HepG2 (cell line): ENCODE results near the gene EMP2. TPM values are rescaled to one million over a fixed set of nuclear protein-coding genes. Genes with fewer than 3 reads are reported as not detected.
"Not testable (repeated sequence)": the region's sequence is repeated elsewhere in the genome, so short reads cannot be mapped to it uniquely, and the experiment has no call there.

Experiments used
- ATAC-seq: fragments of 200-7000 bp; cut with Tn5 transposase; 3 replicates; pipeline ENCODE4 v1.9.1; 2020; ENCODE audit warnings: mild to moderate bottlenecking, moderate library complexity
- BruUV-seq: library from RNA; stranded (reverse); fragments of 400-500 nt; replicated peaks from 2 replicates; lab custom pipeline; 2021; lab: Mats Ljungman, UMichigan
- CTCF ChIA-PET: fragments of 300-600 bp; formaldehyde crosslinking; extraction: SDS; loops from one replicate; lab custom pipeline; 2021; ENCODE audit warnings: low total read pairs, inconsistent platforms, low intra/inter-chr PET ratio; lab: Yijun Ruan, JAX
- POLR2A ChIA-PET: fragments of 350-600 bp; sonication (Branson Sonifier 250); formaldehyde crosslinking; loops from one replicate; lab custom pipeline; 2020; ENCODE audit warnings: antibody characterized with exemption, inconsistent platforms; lab: Yijun Ruan, JAX
- DNase-seq: peaks from one replicate; pipeline ENCODE4 v3.0.0-alpha.2; 2015; ENCODE audit warnings: low spot score
- FAIRE-seq: peaks from 3 replicates; lab custom pipeline; 2011; peaks lifted over from hg19 to GRCh38; lab: Jason Lieb, UNC
- H2AFZ ChIP-seq: one replicate; pipeline ENCODE4 v1.6.1; 2011; ENCODE audit warnings: low read length, inconsistent platforms
- H3K27ac ChIP-seq: fragments of 300-600 bp; 3 replicates; pipeline ENCODE4 v1.8.0; 2011; ENCODE audit warnings: mixed run types, mild to moderate bottlenecking, mixed read lengths, low read length, inconsistent platforms; ENCODE audit not compliant: insufficient read depth; ENCODE audit errors: extremely low read length
- H3K27me3 ChIP-seq, 2 experiments: fragments of 200-600 bp in 1 of 2; 2 replicates in 1 of 2; 3 replicates in 1 of 2; pipeline versions ENCODE4 v1.6.0 to v1.8.0; 2011; ENCODE audit warnings: low read length in 2 of 2, mild to moderate bottlenecking in 2 of 2, moderate library complexity in 2 of 2, inconsistent platforms in 1 of 2; ENCODE audit not compliant: insufficient read depth in 2 of 2, control insufficient read depth in 1 of 2
- H3K36me3 ChIP-seq, 2 experiments: fragments of 200-600 bp in 1 of 2; replicated peaks in 1 of 2; 2 replicates in 1 of 2; 3 replicates in 1 of 2; pipeline versions ENCODE4 v1.5.1 to v1.8.0; 2011; ENCODE audit warnings: low read length in 2 of 2, inconsistent platforms in 1 of 2; ENCODE audit not compliant: insufficient read depth in 2 of 2, control insufficient read depth in 1 of 2
- H3K4me1 ChIP-seq: 2 replicates; pipeline ENCODE4 v1.5.1; 2012; ENCODE audit warnings: low read length, inconsistent platforms; ENCODE audit not compliant: insufficient read depth
- H3K4me2 ChIP-seq: 2 replicates; pipeline ENCODE4 v1.6.0; 2011; ENCODE audit warnings: low read depth, low read length, inconsistent platforms
- H3K4me3 ChIP-seq, 3 experiments: fragments of 200-600 bp in 1 of 3; sonication (generic), shearing (Covaris generic) in 1 of 3; replicated peaks in 1 of 3; 2 replicates each; pipeline ENCODE4 v1.5.1; 2011 to 2016; ENCODE audit warnings: low read length in 3 of 3, inconsistent platforms in 2 of 3, low read depth in 2 of 3, mild to moderate bottlenecking in 2 of 3, control low read depth in 1 of 3, mixed read lengths in 1 of 3; ENCODE audit not compliant: insufficient read depth in 1 of 3
- H3K79me2 ChIP-seq: one replicate; pipeline ENCODE4 v1.6.1; 2011; ENCODE audit warnings: low read length, inconsistent platforms; ENCODE audit not compliant: insufficient read depth
- H3K9ac ChIP-seq: 2 replicates; pipeline ENCODE4 v1.6.0; 2011; ENCODE audit warnings: mild to moderate bottlenecking, low read depth, low read length, inconsistent platforms; ENCODE audit not compliant: insufficient read depth
- H3K9me3 ChIP-seq: 2 replicates; pipeline ENCODE4 v1.5.1; 2012; ENCODE audit warnings: mild to moderate bottlenecking, low read length
- H4K20me1 ChIP-seq: 2 replicates; pipeline ENCODE4 v1.6.0; 2011; ENCODE audit warnings: inconsistent platforms, mild to moderate bottlenecking, low read length, moderate library complexity; ENCODE audit not compliant: insufficient read depth
- ARID5B ChIP-seq: IDR thresholded peaks from 2 replicates; pipeline ENCODE4 v1.4.0; 2020; ENCODE audit warnings: mild to moderate bottlenecking, missing genetic modification reagents
- ATF3 ChIP-seq: sonication (generic); formaldehyde crosslinking; IDR thresholded peaks from 2 replicates; pipeline ENCODE4 v1.4.0; 2020; ENCODE audit warnings: missing genetic modification reagents
- ELF3 ChIP-seq: IDR thresholded peaks from 2 replicates; pipeline ENCODE4 v1.6.1; 2016; ENCODE audit warnings: missing genetic modification reagents, missing compliant biosample characterization
- FOXK1 ChIP-seq: sonication (generic); formaldehyde crosslinking; IDR thresholded peaks from 2 replicates; pipeline ENCODE4 v1.4.0; 2020; ENCODE audit warnings: low read depth, missing genetic modification reagents, borderline replicate concordance
- GATAD2A ChIP-seq: IDR thresholded peaks from 2 replicates; pipeline ENCODE4 v1.6.1; 2016
- HMG20A ChIP-seq: IDR thresholded peaks from 2 replicates; pipeline ENCODE4 v1.6.1; 2016; ENCODE audit warnings: borderline replicate concordance
- HMG20B ChIP-seq: conservative IDR thresholded peaks from 2 replicates; pipeline ENCODE4 v1.6.1; 2016; ENCODE audit warnings: missing genetic modification reagents, missing compliant biosample characterization
- IKZF5 ChIP-seq: IDR thresholded peaks from 2 replicates; pipeline ENCODE4 v1.6.1; 2018; ENCODE audit warnings: missing genetic modification reagents, mild to moderate bottlenecking, missing compliant biosample characterization
- MED1 ChIP-seq: sonication (generic); formaldehyde crosslinking; IDR thresholded peaks from 2 replicates; pipeline ENCODE4 v1.4.0; 2020; ENCODE audit warnings: missing genetic modification reagents
- NR2F6 ChIP-seq, 2 experiments: IDR thresholded peaks; 2 replicates each; pipeline ENCODE4 v1.6.1; 2016; ENCODE audit warnings: antibody characterized with exemption in 1 of 2, mild to moderate bottlenecking in 1 of 2
- SMAD3 ChIP-seq: sonication (generic); formaldehyde crosslinking; IDR thresholded peaks from 2 replicates; pipeline ENCODE4 v1.4.0; 2020; ENCODE audit warnings: missing genetic modification reagents
- SOX5 ChIP-seq: IDR thresholded peaks from 2 replicates; pipeline ENCODE4 v1.6.1; 2016; ENCODE audit warnings: borderline replicate concordance
- ZBED4 ChIP-seq: sonication (generic); formaldehyde crosslinking; IDR thresholded peaks from 2 replicates; pipeline ENCODE4 v1.4.0; 2020; ENCODE audit warnings: missing genetic modification reagents, borderline replicate concordance
- ZGPAT ChIP-seq: IDR thresholded peaks from 2 replicates; pipeline ENCODE4 v1.6.1; 2016; ENCODE audit warnings: mild to moderate bottlenecking
- WGBS: methylation state at CpG from one replicate; pipeline ENCODE4 v1.1.6; 2017; ENCODE audit warnings: low lambda C conversion rate; 5-methylcytosine and 5-hydroxymethylcytosine counted together
- in situ Hi-C: cut with HindIII; loops from 2 replicates; pipeline ENCODE4 v1.10.0; 2017; ENCODE audit warnings: low pct_unique_long_range_greater_than_20kb; ENCODE audit not compliant: extremely low pct_ligation_motif_present
- intact Hi-C: fragments of 100-400 bp; cut with micrococcal nuclease; formaldehyde crosslinking; loops from one replicate; pipeline ENCODE4 v1.10.0; 2022; ENCODE audit not compliant: unreplicated experiment
- polyA plus RNA-seq, 8 experiments: library from polyadenylated mRNA; depleted of rRNA in 3 of 8; stranded (reverse) in 7 of 8; unstranded in 1 of 8; fragments of >200 nt; fragmentation: Illumina TruSeq in 4 of 8; extraction: Trizol in 4 of 8; gene quantifications; 2 replicates each; pipeline versions ENCODE4 v1.2.1 to v1.2.3, GENCODE V29; 2011 to 2016; ENCODE audit warnings: low read depth in 4 of 8, missing spikeins in 1 of 8, mixed read lengths in 1 of 8; ENCODE audit not compliant: insufficient read depth in 1 of 8
- total RNA-seq, 5 experiments: library from RNA; depleted of rRNA; stranded (reverse); fragments of >200 nt; fragmentation: Illumina TruSeq; extraction: Trizol; gene quantifications; 2 replicates each; pipeline ENCODE4 v1.2.3, GENCODE V29; 2016; ENCODE audit warnings: low read depth in 1 of 5

The EMP2 gene
- total and polyA plus RNA-seq, 2 of the 13 experiments (the other 11 are each of a cell fraction or from before 2014, with no cell fraction given) = 24.6 to 91.2 TPM

GRCh38 chr16:10533612-10534011 lies 46.8 kb downstream of the EMP2 start:
- POLR2A ChIA-PET = interaction anchor here (1.6 kb wide), 1 partner anchor 210 kb away, joined by 5 read pairs; the partner anchor contains the start of gene NUBP1
- H3K27ac ChIP-seq; TF ChIP-seq NR2F6 (IDR thresholded peaks at IDR 0.05): not testable (repeated sequence)
- TF ChIP-seq FOXK1 (CRISPR knock-in tag) = peak; percentile 53; the same call in 1 of the 2 replicates
- TF ChIP-seq SMAD3 (CRISPR knock-in tag) = 0 out of 2 replicates have a peak, but pooled peaks have one; percentile 27
- TF ChIP-seq ZBED4 (CRISPR knock-in tag) = peak; percentile 81; the same call in 1 of the 2 replicates
- TF ChIP-seq HMG20B (CRISPR knock-in tag) = peak; percentile 43; the same call in 1 of the 2 replicates
- TF ChIP-seq SOX5 (CRISPR knock-in tag) = peak; percentile 60; the same call in 1 of the 2 replicates
- peak; percentile 27; the same call in 1 of the 2 replicates for TF ChIP-seq GATAD2A (CRISPR knock-in tag)
- TF ChIP-seq NR2F6 (CRISPR knock-in tag; IDR thresholded peaks at IDR 0.05) = peak; percentile 63; the same call in 1 of the 2 replicates
- TF ChIP-seq ZGPAT = 0 out of 2 replicates have a peak, but pooled peaks have one; percentile 49
- TF ChIP-seq IKZF5 (CRISPR knock-in tag) = 0 out of 2 replicates have a peak, but pooled peaks have one; percentile 18
- TF ChIP-seq ARID5B = peak; percentile 53
- TF ChIP-seq ELF3 = peak; percentile 23; the same call in 1 of the 2 replicates
- TF ChIP-seq MED1 (CRISPR knock-in tag) = peak; percentile 52; the same call in 1 of the 2 replicates
- peak; percentile 22; the same call in 1 of the 2 replicates for TF ChIP-seq HMG20A (CRISPR knock-in tag)
- peak; percentile 41; the same call in 1 of the 2 replicates for TF ChIP-seq ATF3 (CRISPR knock-in tag)

More at GRCh38 chr16:10533612-10534011, 46.8 kb downstream of the EMP2 start:
- H2AFZ ChIP-seq, H3K9me3 ChIP-seq, H4K20me1 ChIP-seq, H3K79me2 ChIP-seq, BruUV-seq, H3K4me2 ChIP-seq, H3K9ac ChIP-seq, in situ Hi-C loops, intact Hi-C loops, H3K27me3 ChIP-seq, H3K4me3 ChIP-seq, FAIRE-seq, CTCF ChIA-PET: not testable (repeated sequence)
- Histone ChIP-seq H3K36me3 (peaks cover 26 to 51% of the 10 kb centered on the region in 2 experiments), H3K4me1 (peaks cover 13% of the 10 kb centered on the region)
- ATAC-seq (peak; percentile 62), DNase-seq (peak; percentile 73)
- WGBS = 56% methylated on average over 4 of the region's 4 CpGs
